ENCODE measurements around the gene DLGAP1. TPM values are rescaled to one million over a fixed set of nuclear protein-coding genes. Genes with fewer than 3 reads are reported as not detected.

The DLGAP1 gene
- total RNA-seq, 1 donor from 2014 or later, result 3.7 TPM

DNA sequence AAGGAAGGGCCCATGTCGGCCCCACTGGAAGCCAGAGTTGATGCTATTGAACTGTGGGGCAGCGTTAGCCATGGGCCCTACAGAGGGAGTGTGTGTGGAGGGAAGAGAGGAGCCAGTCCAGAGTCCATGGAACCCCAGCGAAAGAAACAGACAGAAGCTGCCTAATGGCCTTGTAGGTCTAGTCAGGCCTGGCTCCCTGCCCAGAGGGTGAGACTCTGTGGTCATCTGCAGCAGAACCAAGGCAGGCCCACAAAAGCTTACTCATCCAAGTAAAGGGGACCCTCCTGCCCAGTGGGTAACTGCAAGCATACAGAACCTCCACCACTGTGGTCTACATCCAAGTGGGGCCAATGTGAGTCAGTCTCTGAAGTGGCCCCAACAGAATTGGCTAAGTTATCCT lies 565.3 kb downstream of the DLGAP1 start:
- peaks cover 11% of the 10 kb centered on the region for H3K4me1 Mint-ChIP-seq (ENCODE audit: unreplicated experiment)
- DNase-seq (ENCODE audit: extremely low spot score, unreplicated experiment), result no peak
- no peaks in the 10 kb centered on the region for H3K9me3 Mint-ChIP-seq
- no peak overlapping the region for H3K4me3 Mint-ChIP-seq
- no peaks in the 10 kb centered on the region for H3K36me3 Mint-ChIP-seq
- no peak for TF ChIP-seq CTCF (conservative IDR thresholded peaks at IDR 0.05)
- H3K27me3 Mint-ChIP-seq, result peaks cover 4% of the 10 kb centered on the region
- no peak overlapping the region for H3K27ac Mint-ChIP-seq

GRCh38 chr18:3889121-3889520 lies 566.0 kb downstream of the DLGAP1 start:
- H3K4me1 Mint-ChIP-seq (ENCODE audit: unreplicated experiment), result peaks cover 11% of the 10 kb centered on the region
- H3K4me3 Mint-ChIP-seq, result no peak overlapping the region
- TF ChIP-seq CTCF (conservative IDR thresholded peaks at IDR 0.05), result no peak
- no peaks in the 10 kb centered on the region for H3K9me3 Mint-ChIP-seq
- no peak for DNase-seq (ENCODE audit: extremely low spot score, unreplicated experiment)
- no peak overlapping the region for H3K27ac Mint-ChIP-seq
- H3K36me3 Mint-ChIP-seq, result no peaks in the 10 kb centered on the region
- H3K27me3 Mint-ChIP-seq, result peaks cover 4% of the 10 kb centered on the region

DNA sequence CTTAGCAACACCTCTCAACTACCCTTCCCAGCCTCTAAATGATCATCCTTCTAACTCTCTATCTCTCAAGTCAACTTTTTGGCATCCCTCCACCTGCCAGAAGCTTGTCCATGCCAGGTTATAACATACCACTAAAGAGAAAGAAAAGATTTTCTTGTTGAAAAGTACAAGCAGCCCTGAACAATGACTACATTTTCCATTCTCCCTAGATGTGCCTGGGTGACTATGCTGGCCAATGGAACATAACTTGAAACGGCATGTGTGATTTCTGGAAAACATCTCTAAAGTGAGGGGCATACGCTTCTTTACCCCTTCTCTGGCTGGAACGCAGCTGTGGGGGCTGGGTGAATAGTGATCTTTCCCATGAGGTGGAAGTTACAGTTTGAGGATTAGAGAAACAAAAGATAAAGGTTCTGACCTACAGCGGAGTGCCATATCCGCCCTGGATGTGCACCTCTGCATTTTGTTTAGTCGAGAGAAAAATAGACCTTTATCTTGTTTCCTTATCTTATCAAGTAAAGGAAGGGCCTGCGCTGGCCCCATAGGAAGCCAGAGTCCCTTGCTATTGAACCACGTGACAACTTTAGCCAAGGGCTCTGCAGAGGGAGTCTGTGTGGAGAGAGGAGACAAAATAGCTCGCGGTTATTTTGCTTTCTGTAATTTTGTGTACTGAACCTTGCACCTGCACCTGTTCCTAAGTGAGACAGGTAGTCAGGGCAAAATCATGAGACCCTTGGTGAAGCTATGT lies 568.4 kb downstream of the DLGAP1 start:
- no peaks in the 10 kb centered on the region for H3K36me3 Mint-ChIP-seq
- no peaks in the 10 kb centered on the region for H3K9me3 Mint-ChIP-seq
- TF ChIP-seq CTCF (conservative IDR thresholded peaks at IDR 0.05), result no peak

DNA sequence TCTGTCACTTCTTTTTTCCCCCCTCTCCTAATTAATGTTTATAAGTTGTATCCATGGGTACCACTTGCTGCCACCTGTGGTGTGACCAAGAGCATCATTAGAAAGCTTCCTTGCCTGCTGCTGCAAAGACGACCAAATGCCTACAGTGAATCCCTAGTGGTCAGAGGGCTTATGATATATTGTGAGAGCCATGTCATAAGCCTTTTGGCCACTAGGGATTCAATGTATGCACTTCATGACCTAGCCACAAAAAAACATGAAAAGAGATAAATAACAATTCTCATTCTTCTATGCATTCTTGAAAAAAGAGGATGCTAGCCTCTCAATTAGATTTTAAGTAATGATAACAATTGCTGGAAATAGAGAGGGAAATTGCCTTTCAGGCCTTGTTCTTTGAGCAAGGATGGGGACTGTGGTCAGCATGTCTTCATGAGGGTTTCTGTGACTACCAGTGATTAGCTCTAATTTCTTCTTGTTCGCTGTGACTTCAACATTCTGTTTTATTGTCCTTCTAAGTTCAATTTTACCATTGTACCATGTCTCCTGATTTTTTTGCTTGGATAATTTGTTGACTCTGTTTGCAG lies 569.8 kb downstream of the DLGAP1 start:
- H3K4me1 Mint-ChIP-seq (ENCODE audit: unreplicated experiment), result peaks cover 8% of the 10 kb centered on the region
- DNase-seq (ENCODE audit: extremely low spot score, unreplicated experiment), result no peak
- no peaks in the 10 kb centered on the region for H3K27me3 Mint-ChIP-seq
- H3K27ac Mint-ChIP-seq, result no peak overlapping the region
- H3K36me3 Mint-ChIP-seq, result no peaks in the 10 kb centered on the region
- no peaks in the 10 kb centered on the region for H3K9me3 Mint-ChIP-seq
- H3K4me3 Mint-ChIP-seq, result no peak overlapping the region
- TF ChIP-seq CTCF (conservative IDR thresholded peaks at IDR 0.05), result peak; percentile 71

More for the DNA sequence above, 568.4 kb downstream of the DLGAP1 start:
- no peak overlapping the region for H3K4me3 Mint-ChIP-seq
- H3K4me1 Mint-ChIP-seq (ENCODE audit: unreplicated experiment), result peaks cover 8% of the 10 kb centered on the region
- H3K27ac Mint-ChIP-seq, result no peak overlapping the region
- no peak for DNase-seq (ENCODE audit: extremely low spot score, unreplicated experiment)
- no peaks in the 10 kb centered on the region for H3K27me3 Mint-ChIP-seq

GRCh38 chr18:3879836-3880120 lies 575.3 kb downstream of the DLGAP1 start:
- Mint-ChIP-seq H3K4me3 (no peak overlapping the region), H3K9me3 (no peaks in the 10 kb centered on the region), H3K27me3 (no peaks in the 10 kb centered on the region), H3K36me3 (no peaks in the 10 kb centered on the region), H3K27ac (no peak overlapping the region), H3K4me1 (ENCODE audit: unreplicated experiment) (no peaks in the 10 kb centered on the region)
- no peak for DNase-seq (ENCODE audit: extremely low spot score, unreplicated experiment)
- no peak for TF ChIP-seq CTCF (conservative IDR thresholded peaks at IDR 0.05)

Measured in type B pancreatic cell (in vitro differentiated cells).